Dermis blood vessel endothelial cell (primary cell): Measurements from ENCODE around the gene RANBP3L. TPM values are rescaled to one million over a fixed set of nuclear protein-coding genes. Genes with fewer than 3 reads are reported as not detected.

Source experiments
- DNase-seq: peaks from one replicate; pipeline ENCODE4 v3.0.0; 2010
- total RNA-seq: library from RNA; depleted of rRNA; stranded (reverse); fragments of >200 nt; gene quantifications from 2 replicates; pipeline ENCODE4 v1.2.3, GENCODE V29; 2014

RANBP3L gene
- total RNA-seq, 1 donor from 2014 or later = not detected

- DNase-seq = peak; percentile 41
Measured at GRCh38 chr5:36242534-36243485, 58.9 kb downstream of the RANBP3L start.

GRCh38 chr5:36241631-36242533, 59.8 kb downstream of the RANBP3L start, which contains the start of gene NADK2:
NADK2 (minus strand) TSS chr5:36241925; CDS start chr5:36241798, 127 bp downstream.
- DNase-seq = peak; percentile 97

- peak; percentile 73 for DNase-seq
Measured at GRCh38 chr5:36240779-36241630, 60.7 kb downstream of the RANBP3L start.

- DNase-seq = no peak
Measured at GRCh38 chr5:36239370-36240293, 62.1 kb downstream of the RANBP3L start.

- DNase-seq = peak; percentile 6
Measured at GRCh38 chr5:36238502-36239295, 63.0 kb downstream of the RANBP3L start.

- no peak for DNase-seq
Measured at GRCh38 chr5:36237751-36238150, 64.0 kb downstream of the RANBP3L start.

GRCh38 chr5:36236801-36237200, 64.9 kb downstream of the RANBP3L start:
- DNase-seq = no peak

- no peak for DNase-seq
Measured at GRCh38 chr5:36232533-36232932, 69.2 kb downstream of the RANBP3L start.

- DNase-seq = no peak
Measured at GRCh38 chr5:36230151-36230790, 71.4 kb downstream of the RANBP3L start.

- DNase-seq = no peak
Measured at GRCh38 chr5:36228505-36228904, 73.2 kb downstream of the RANBP3L start.

- no peak for DNase-seq
Measured at GRCh38 chr5:36227046-36227445, 74.7 kb downstream of the RANBP3L start.

GRCh38 chr5:36222620-36223019, 79.1 kb downstream of the RANBP3L start:
- DNase-seq = no peak

GRCh38 chr5:36217988-36218387, 83.7 kb downstream of the RANBP3L start:
- no peak for DNase-seq

- DNase-seq = no peak
Measured at GRCh38 chr5:36217567-36217966, 84.1 kb downstream of the RANBP3L start.

- no peak for DNase-seq
Measured at GRCh38 chr5:36215910-36216309, 85.8 kb downstream of the RANBP3L start.

- DNase-seq = no peak
Measured at GRCh38 chr5:36214436-36214835, 87.3 kb downstream of the RANBP3L start.

- DNase-seq = peak; percentile 37
Measured at GRCh38 chr5:36209664-36210063, 92.0 kb downstream of the RANBP3L start.

- no peak for DNase-seq
Measured at GRCh38 chr5:36208786-36209185, 92.9 kb downstream of the RANBP3L start.

GRCh38 chr5:36206913-36207312, 94.8 kb downstream of the RANBP3L start:
- DNase-seq = no peak

GRCh38 chr5:36205329-36205728, 96.4 kb downstream of the RANBP3L start:
- no peak for DNase-seq
